ENCODE data around the gene DGKK.

Gene DGKK

DNA sequence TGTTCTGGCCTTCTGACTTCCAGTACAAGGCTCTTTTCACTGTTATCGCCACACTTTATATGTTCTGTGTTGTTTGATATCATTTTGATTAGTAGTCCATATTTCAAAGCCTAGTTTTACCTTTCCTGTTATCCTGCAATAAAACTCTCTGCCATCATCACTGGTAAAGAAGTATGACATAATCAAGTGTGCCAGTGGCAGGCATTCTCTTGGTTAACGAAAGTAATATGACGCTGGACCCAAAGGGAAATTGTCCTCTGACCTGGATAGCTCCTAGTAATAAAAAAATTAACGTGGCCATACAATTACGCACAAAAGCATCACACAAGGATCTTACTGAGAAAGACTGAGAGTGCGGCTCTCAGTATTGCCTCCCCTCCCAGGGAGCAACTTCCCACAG lies 33.8 kb downstream of the DGKK start:
- TF ChIP-seq, protein P1, sequence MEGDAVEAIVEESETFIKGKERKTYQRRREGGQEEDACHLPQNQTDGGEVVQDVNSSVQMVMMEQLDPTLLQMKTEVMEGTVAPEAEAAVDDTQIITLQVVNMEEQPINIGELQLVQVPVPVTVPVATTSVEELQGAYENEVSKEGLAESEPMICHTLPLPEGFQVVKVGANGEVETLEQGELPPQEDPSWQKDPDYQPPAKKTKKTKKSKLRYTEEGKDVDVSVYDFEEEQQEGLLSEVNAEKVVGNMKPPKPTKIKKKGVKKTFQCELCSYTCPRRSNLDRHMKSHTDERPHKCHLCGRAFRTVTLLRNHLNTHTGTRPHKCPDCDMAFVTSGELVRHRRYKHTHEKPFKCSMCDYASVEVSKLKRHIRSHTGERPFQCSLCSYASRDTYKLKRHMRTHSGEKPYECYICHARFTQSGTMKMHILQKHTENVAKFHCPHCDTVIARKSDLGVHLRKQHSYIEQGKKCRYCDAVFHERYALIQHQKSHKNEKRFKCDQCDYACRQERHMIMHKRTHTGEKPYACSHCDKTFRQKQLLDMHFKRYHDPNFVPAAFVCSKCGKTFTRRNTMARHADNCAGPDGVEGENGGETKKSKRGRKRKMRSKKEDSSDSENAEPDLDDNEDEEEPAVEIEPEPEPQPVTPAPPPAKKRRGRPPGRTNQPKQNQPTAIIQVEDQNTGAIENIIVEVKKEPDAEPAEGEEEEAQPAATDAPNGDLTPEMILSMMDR (IDR thresholded peaks at IDR 0.05; ENCODE audit: borderline replicate concordance, control extremely low read depth, extremely low read depth, insufficient read depth, missing control alignments), result no peak
- in situ Hi-C loops (cut with MboI; ENCODE audit: low sequenced_read_pairs, unreplicated experiment), result no loop called here
- no peak for DNase-seq (ENCODE audit: low spot score)

DNA sequence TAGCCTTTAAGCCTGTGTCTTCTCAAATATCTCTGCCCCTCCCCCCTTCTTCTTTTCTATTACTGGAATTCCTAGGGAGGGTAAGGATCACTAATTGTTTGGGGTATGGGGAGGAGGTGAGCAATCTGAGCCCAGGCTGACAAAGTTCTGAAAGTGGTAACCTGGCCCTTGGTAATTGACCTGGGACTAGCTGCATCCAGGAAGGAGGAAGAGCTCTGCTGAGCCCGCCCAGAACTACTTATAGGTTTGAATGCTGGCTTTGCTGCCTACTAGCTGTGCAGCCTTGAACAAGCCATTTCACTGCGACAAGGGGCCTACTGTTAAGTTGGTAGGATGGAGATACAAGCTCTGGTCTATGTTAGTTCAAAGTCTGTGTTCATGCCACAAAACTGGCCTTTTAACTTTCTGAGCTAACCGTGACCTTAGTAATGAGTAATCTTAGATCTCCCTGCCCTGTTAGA lies 37.8 kb downstream of the DGKK start:
- TF ChIP-seq, protein P1 (IDR thresholded peaks at IDR 0.05; ENCODE audit: borderline replicate concordance, control extremely low read depth, extremely low read depth, insufficient read depth, missing control alignments), result no peak
- in situ Hi-C loops (cut with MboI; ENCODE audit: low sequenced_read_pairs, unreplicated experiment), result no loop called here
- no peak for DNase-seq (ENCODE audit: low spot score)

DNA sequence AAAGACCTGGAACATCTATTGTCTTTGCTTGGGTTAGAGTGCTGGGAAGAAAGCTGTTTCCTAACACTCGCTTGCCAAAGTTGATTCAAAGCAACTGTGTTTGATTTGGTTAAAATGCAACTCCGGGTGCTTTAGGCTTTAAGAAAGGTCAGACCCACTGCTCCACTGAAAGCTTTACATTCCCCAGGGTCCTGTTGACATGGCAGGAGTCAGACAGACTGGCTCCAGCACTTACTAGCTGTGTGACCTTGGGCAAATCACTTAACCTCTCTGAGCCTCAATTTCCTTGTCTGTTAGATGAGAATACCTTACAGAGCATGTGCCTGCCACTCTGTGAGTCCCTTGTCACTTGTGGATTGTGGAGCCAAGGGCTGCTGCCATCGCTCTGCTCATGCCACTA lies 39.0 kb downstream of the DGKK start:
- DNase-seq (ENCODE audit: low spot score), result no peak
- TF ChIP-seq, protein P1 (IDR thresholded peaks at IDR 0.05; ENCODE audit: borderline replicate concordance, control extremely low read depth, extremely low read depth, insufficient read depth, missing control alignments), result no peak
- in situ Hi-C loops (cut with MboI; ENCODE audit: low sequenced_read_pairs, unreplicated experiment), result no loop called here

DNA sequence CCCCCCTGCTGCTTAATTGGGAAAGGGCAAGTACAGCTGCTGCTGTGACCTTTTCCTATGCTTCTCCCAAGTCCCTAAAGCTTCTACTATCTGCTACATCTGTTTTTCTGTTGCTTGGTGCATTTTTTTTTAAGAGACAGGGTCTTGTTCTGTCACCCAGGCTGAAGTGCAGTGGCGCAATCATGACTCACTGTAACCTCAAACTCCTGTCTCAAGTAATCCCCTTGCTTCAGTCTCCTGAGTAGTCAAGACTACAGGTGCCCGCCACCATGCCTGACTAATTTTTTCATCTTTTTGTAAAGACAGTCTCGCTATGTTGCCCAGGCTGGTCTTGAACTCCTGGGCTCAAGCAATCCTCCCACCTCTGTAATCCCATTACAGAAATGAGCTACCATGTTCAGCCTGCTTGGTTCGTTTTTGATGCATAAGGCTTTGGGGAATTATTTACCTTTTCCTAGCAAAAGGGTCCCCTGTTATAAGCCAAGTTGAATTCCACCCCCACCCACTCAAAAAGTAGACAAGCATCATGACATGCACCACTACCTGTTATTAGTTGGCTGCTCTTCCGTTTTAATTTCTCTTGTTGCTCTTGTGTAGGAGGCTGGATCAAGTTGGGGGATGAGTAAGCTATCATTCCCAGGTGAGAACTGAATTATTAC lies 39.6 kb downstream of the DGKK start:
- DNase-seq (ENCODE audit: low spot score), result no peak

DNA sequence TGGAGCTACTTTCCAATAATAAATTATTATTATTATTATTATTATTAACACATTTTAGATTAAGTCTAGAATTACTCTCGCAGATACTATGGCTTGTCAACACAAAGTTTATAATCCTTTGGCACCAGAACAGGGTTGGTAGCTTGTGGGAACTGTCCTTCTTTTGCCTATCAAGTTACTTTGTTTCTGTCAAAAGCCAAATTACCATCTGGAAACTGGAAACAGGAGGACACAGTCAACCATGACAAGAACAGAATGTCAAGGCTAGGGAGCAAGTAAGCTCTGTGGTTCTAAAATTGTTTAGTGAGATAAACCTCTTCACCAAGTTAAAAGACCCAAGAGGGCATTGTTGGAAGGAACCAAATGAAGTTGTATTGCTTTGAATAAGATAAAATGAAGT lies 42.5 kb downstream of the DGKK start:
- no peak for DNase-seq (ENCODE audit: low spot score)
- TF ChIP-seq, protein P1 (IDR thresholded peaks at IDR 0.05; ENCODE audit: borderline replicate concordance, control extremely low read depth, extremely low read depth, insufficient read depth, missing control alignments), result no peak
- in situ Hi-C loops (cut with MboI; ENCODE audit: low sequenced_read_pairs, unreplicated experiment), result no loop called here

More for the DNA sequence above, 39.6 kb downstream of the DGKK start:
- TF ChIP-seq, protein P1 (IDR thresholded peaks at IDR 0.05; ENCODE audit: borderline replicate concordance, control extremely low read depth, extremely low read depth, insufficient read depth, missing control alignments), result no peak
- in situ Hi-C loops (cut with MboI; ENCODE audit: low sequenced_read_pairs, unreplicated experiment), result no loop called here

DNA sequence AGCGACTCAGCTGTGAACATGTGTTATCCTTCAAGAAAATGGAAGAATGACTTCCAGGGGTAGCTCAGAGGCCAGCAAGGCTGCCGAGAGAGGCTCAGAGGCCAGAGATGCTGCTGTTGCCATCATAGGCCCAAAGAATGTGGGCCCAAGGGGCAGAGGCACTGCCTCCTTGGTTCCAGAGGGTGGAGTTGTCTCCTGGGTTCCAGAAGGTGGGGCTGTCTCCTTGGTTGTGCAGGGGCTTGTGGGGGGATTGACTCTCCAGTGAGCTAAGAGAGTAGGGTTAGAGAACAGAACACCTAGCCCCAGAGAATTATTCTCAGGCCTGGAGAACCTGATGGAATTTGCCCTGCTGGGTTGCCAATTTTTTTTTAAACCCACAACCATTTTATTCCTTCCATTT lies 62.6 kb downstream of the DGKK start:
- no peak for DNase-seq (ENCODE audit: low spot score)
- TF ChIP-seq, protein P1 (IDR thresholded peaks at IDR 0.05; ENCODE audit: borderline replicate concordance, control extremely low read depth, extremely low read depth, insufficient read depth, missing control alignments), result no peak
- in situ Hi-C loops (cut with MboI; ENCODE audit: low sequenced_read_pairs, unreplicated experiment), result no loop called here

Data from GM13976 (cell line).